OCI-LY7 (cell line): ENCODE results near the gene MTMR10. TPM values are rescaled to one million over a fixed set of nuclear protein-coding genes. Genes with fewer than 3 reads are reported as not detected.

ENCODE experiments used
- BruUV-seq: library from RNA; stranded (reverse); fragments of 400-500 nt; replicated peaks from 2 replicates; lab custom pipeline; 2021; lab: Mats Ljungman, UMichigan
- CTCF ChIA-PET: fragments of 300-600 bp; sonication (Branson Sonifier 250); formaldehyde crosslinking; loops from one replicate; lab custom pipeline; 2022; ENCODE audit warnings: antibody characterized with exemption; ENCODE audit not compliant: unreplicated experiment; lab: Charles Lee
- POLR2A ChIA-PET: fragments of 300-600 bp; sonication (Branson Sonifier 250); formaldehyde crosslinking; loops from one replicate; lab custom pipeline; 2022; ENCODE audit warnings: antibody characterized with exemption; lab: Charles Lee
- DNase-seq: peaks from one replicate; pipeline ENCODE4 v3.0.0-alpha.2; 2015; ENCODE audit warnings: low spot score
- H2AFZ ChIP-seq: fragments of 200-600 bp; sonication (generic), shearing (Covaris generic); 2 replicates; pipeline ENCODE4 v1.6.1; 2014; ENCODE audit warnings: mild to moderate bottlenecking, antibody characterized with exemption, low read length, moderate library complexity
- H3K27ac ChIP-seq: fragments of 200-600 bp; sonication (generic); 2 replicates; pipeline ENCODE4 v1.5.1; 2014; ENCODE audit warnings: mixed run types, low read depth, mild to moderate bottlenecking, moderate library complexity, low read length, inconsistent platforms; ENCODE audit not compliant: poor library complexity, severe bottlenecking
- H3K36me3 ChIP-seq: fragments of 200-600 bp; sonication (generic); 2 replicates; pipeline ENCODE4 v1.6.1; 2014; ENCODE audit warnings: mild to moderate bottlenecking, antibody characterized with exemption, low read length, moderate library complexity, mixed read lengths; ENCODE audit not compliant: insufficient read depth
- H3K4me1 ChIP-seq: fragments of 200-600 bp; sonication (generic); 2 replicates; pipeline ENCODE4 v1.5.1; 2014; ENCODE audit warnings: mild to moderate bottlenecking, low read length; ENCODE audit not compliant: insufficient read depth, poor library complexity, severe bottlenecking
- H3K4me2 ChIP-seq: fragments of 200-600 bp; sonication (generic); 2 replicates; pipeline ENCODE4 v1.6.1; 2014; ENCODE audit warnings: mild to moderate bottlenecking, low read length
- H3K4me3 ChIP-seq: fragments of 200-600 bp; sonication (generic); 2 replicates; pipeline ENCODE4 v1.5.1; 2014; ENCODE audit warnings: mild to moderate bottlenecking, low read depth, low read length; ENCODE audit not compliant: poor library complexity, severe bottlenecking
- H3K79me2 ChIP-seq: fragments of 200-600 bp; sonication (generic); 2 replicates; pipeline ENCODE4 v1.6.1; 2016; ENCODE audit warnings: low read depth, mild to moderate bottlenecking, low read length, moderate library complexity, mixed read lengths; ENCODE audit not compliant: insufficient read depth
- H3K9me2 ChIP-seq: fragments of 200-600 bp; sonication (generic); 2 replicates; pipeline ENCODE4 v1.6.1; 2016; ENCODE audit warnings: mild to moderate bottlenecking, low read length, mixed read lengths; ENCODE audit not compliant: insufficient read depth
- H3K9me3 ChIP-seq: fragments of 200-600 bp; sonication (generic); 2 replicates; pipeline ENCODE4 v1.6.1; 2014; ENCODE audit warnings: mild to moderate bottlenecking, mixed run types, low read length, mixed read lengths
- H4K20me1 ChIP-seq: fragments of 200-600 bp; sonication (generic); 2 replicates; pipeline ENCODE4 v1.6.1; 2014; ENCODE audit warnings: mild to moderate bottlenecking, antibody characterized with exemption, low read length, moderate library complexity, mixed read lengths; ENCODE audit not compliant: insufficient read depth
- EZH2phosphoT487 ChIP-seq: fragments of 200-600 bp; sonication (generic); IDR thresholded peaks from 2 replicates; pipeline ENCODE4 v1.6.1; 2018; ENCODE audit warnings: low read depth, borderline replicate concordance, mild to moderate bottlenecking, mixed run types, antibody characterized with exemption, low read length, moderate library complexity, mixed read lengths
- intact Hi-C: fragments of 100-400 bp; cut with micrococcal nuclease; formaldehyde crosslinking; loops from one replicate; pipeline ENCODE4 v1.10.0; 2022; ENCODE audit not compliant: unreplicated experiment
- total RNA-seq, 2 experiments: library from RNA; depleted of rRNA in 1 of 2; stranded (reverse); fragments of >200 nt in 1 of 2; shearing (Covaris generic) in 1 of 2; gene quantifications; 2 replicates each; pipeline ENCODE4 v1.2.3, GENCODE V29; 2014 to 2022
- TF ChIP-seq, protein P1 (sequence below): fragments of 200-600 bp; sonication (generic); conservative IDR thresholded peaks from 2 replicates; pipeline ENCODE4 v1.5.1; 2014; ENCODE audit warnings: mild to moderate bottlenecking, antibody characterized with exemption, low read length, moderate library complexity, mixed read lengths

The MTMR10 gene
- total RNA-seq, 2 experiments from 2014 or later, result 10.5 to 15.4 TPM

DNA sequence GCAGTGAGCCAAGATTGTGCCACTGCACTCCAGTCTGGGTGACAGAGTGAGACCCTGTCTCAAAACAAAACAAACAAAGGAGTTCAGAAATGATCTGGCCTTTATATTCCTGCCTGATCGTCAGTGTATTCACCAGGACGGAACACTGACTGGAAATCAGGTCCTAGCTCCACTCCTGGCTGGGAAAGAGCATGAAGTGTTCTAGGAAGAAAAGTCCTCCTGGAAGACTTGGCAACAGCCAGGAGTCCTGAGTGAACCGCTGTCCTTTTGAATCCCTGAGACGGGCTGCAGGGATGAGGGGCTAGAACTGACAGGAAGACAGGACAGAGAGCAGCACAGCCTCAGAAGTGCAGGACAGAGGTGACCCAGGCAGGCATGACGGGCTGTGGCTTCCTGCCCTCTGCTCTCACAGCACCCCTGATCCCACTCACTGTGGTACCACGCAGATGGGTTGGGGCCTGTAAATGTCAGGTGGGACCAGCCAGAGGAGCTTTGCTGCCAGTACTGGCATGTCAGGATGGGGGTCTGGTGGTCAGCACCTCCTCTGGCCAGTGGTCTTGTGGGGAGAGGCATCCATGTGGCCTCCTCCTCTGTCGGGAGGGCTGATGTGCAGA, 64.2 kb downstream of the MTMR10 start:
- Histone ChIP-seq H2AFZ (no peak overlapping the region), H3K9me2 (no peaks in the 10 kb centered on the region), H3K27ac (no peak overlapping the region), H3K4me3 (no peak overlapping the region), H3K36me3 (peaks cover 53% of the 10 kb centered on the region), H3K4me2 (no peak overlapping the region), H4K20me1 (no peaks in the 10 kb centered on the region), H3K9me3 (no peaks in the 10 kb centered on the region), H3K4me1 (no peaks in the 10 kb centered on the region), H3K79me2 (no peaks in the 10 kb centered on the region)
- no TSS peak for BruUV-seq
- intact Hi-C loops, result no loop called here
- POLR2A ChIA-PET, result no interaction called here
- DNase-seq, result no peak
- CTCF ChIA-PET, result no interaction called here
- no peak for TF ChIP-seq EZH2phosphoT487
- TF ChIP-seq, protein P1, sequence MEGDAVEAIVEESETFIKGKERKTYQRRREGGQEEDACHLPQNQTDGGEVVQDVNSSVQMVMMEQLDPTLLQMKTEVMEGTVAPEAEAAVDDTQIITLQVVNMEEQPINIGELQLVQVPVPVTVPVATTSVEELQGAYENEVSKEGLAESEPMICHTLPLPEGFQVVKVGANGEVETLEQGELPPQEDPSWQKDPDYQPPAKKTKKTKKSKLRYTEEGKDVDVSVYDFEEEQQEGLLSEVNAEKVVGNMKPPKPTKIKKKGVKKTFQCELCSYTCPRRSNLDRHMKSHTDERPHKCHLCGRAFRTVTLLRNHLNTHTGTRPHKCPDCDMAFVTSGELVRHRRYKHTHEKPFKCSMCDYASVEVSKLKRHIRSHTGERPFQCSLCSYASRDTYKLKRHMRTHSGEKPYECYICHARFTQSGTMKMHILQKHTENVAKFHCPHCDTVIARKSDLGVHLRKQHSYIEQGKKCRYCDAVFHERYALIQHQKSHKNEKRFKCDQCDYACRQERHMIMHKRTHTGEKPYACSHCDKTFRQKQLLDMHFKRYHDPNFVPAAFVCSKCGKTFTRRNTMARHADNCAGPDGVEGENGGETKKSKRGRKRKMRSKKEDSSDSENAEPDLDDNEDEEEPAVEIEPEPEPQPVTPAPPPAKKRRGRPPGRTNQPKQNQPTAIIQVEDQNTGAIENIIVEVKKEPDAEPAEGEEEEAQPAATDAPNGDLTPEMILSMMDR, result no peak

DNA sequence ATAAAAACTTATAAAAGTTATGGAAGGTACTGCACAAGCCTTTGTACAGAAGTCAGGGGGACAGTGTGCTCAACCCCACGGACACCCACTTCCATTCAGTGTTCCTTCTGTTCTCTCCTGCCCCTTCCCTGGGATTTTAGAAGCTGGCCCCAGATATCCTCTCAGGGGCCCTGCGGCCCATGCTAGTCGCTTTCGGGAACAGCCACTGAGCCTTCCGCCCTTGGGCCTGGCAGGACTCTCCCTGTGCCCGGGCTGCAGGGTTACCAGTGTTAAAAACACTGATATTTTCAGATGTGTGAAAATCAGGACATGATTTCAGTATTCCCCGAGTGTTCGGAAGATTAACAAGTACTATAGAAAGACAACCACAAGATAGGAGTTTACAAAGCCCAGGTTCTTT, 65.3 kb downstream of the MTMR10 start:
- no peaks in the 10 kb centered on the region for H3K9me2 ChIP-seq
- H3K27ac ChIP-seq, result no peak overlapping the region
- no peaks in the 10 kb centered on the region for H3K4me1 ChIP-seq
- H2AFZ ChIP-seq, result no peak overlapping the region
- POLR2A ChIA-PET, result no interaction called here
- BruUV-seq, result no TSS peak
- H3K79me2 ChIP-seq, result no peaks in the 10 kb centered on the region
- no peaks in the 10 kb centered on the region for H3K9me3 ChIP-seq
- intact Hi-C loops, result no loop called here
- H4K20me1 ChIP-seq, result no peaks in the 10 kb centered on the region
- no peak overlapping the region for H3K4me2 ChIP-seq
- no peak overlapping the region for H3K4me3 ChIP-seq
- no peak for DNase-seq
- TF ChIP-seq, protein P1, result no peak
- no peak for TF ChIP-seq EZH2phosphoT487
- CTCF ChIA-PET, result no interaction called here
- peaks cover 64% of the 10 kb centered on the region for H3K36me3 ChIP-seq

DNA sequence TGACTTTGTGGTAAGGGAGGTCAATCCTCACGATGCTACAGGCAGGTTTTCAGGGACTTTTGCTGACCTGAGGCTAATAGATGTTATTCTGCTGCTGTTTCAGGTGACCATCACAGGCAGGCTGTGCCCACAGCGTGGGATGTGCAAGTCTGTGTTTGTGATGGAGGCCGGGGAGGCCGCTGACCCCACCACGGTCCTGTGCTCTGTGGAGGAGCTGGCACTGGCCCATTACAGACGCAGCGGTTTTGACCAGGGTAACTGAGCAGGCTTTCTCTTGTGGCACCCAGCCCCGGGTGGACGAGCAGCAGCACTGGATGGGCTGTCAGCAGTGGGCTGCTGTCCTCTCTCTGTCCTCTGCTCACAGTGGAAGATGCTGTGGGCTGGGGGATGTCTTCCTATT, 65.7 kb downstream of the MTMR10 start:
- BruUV-seq, result no TSS peak
- peaks cover 66% of the 10 kb centered on the region for H3K36me3 ChIP-seq

More for the DNA sequence above, 65.7 kb downstream of the MTMR10 start:
- Histone ChIP-seq H3K9me2 (no peaks in the 10 kb centered on the region), H3K79me2 (no peaks in the 10 kb centered on the region), H4K20me1 (no peaks in the 10 kb centered on the region), H3K4me1 (no peaks in the 10 kb centered on the region), H3K4me2 (no peak overlapping the region), H3K27ac (no peak overlapping the region), H2AFZ (no peak overlapping the region), H3K9me3 (no peaks in the 10 kb centered on the region), H3K4me3 (no peak overlapping the region)
- intact Hi-C loops, result no loop called here
- TF ChIP-seq, protein P1, result no peak
- TF ChIP-seq EZH2phosphoT487, result no peak
- POLR2A ChIA-PET, result no interaction called here
- CTCF ChIA-PET, result no interaction called here
- DNase-seq, result no peak
